KOPT-K1 (cell line): ENCODE measurements around the gene JAG1.
"Not testable (repeated sequence)": the region's sequence is repeated elsewhere in the genome, so short reads cannot be mapped to it uniquely, and the experiment has no call there.

Experiments used
- H3K27ac ChIP-seq: fragments of 200-600 bp; sonication (generic); 2 replicates; pipeline ENCODE4 v1.5.1; 2016; ENCODE audit warnings: antibody characterized with exemption, mild to moderate bottlenecking, low read depth, low read length; ENCODE audit not compliant: poor library complexity, severe bottlenecking
- H3K36me3 ChIP-seq: fragments of 200-600 bp; sonication (generic); 2 replicates; pipeline ENCODE4 v1.5.1; 2017; ENCODE audit warnings: antibody characterized with exemption, mild to moderate bottlenecking, low read length, moderate library complexity; ENCODE audit not compliant: insufficient read depth
- H3K9me3 ChIP-seq: fragments of 200-600 bp; sonication (generic); 2 replicates; pipeline ENCODE4 v1.5.1; 2017; ENCODE audit warnings: antibody characterized with exemption, low read length, mild to moderate bottlenecking; ENCODE audit not compliant: insufficient read depth, poor library complexity, severe bottlenecking

Gene JAG1

DNA sequence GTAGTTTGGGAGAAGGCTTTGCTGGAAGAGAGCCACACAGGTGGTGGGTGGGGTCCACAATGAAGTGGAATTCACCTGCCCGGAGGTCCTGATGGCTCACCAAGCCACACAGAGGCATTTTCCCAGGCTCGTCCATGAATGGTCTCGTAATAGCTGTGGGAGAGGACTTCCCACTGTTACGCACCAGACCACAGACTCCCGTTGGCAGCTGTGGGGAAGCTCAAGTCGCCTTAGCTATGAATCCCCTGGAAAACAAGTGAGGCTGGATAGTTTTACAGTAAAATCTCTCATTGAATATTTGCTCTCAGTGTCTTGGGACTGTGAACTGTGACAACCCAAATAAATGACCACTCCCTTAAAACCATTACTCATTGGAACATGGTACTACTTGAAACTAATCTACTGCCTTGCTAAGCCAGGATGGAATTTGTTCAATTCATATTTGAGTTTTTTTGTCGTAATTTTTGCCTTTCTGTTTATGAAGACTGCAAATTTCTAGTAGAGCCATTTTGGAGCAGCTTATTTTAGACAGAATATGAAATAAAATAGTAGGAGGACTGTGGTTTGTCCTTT lies 79.4 kb downstream of the JAG1 start:
- Histone ChIP-seq H3K36me3 (peaks cover 7% of the 10 kb centered on the region; the same call in 1 of the 2 replicates), H3K9me3 (no peaks in the 10 kb centered on the region), H3K27ac (no peak overlapping the region)

GRCh38 chr20:10591946-10592521 lies 81.8 kb downstream of the JAG1 start:
- Histone ChIP-seq H3K27ac (no peak overlapping the region), H3K9me3 (no peaks in the 10 kb centered on the region), H3K36me3 (no peaks in the 10 kb centered on the region)

DNA sequence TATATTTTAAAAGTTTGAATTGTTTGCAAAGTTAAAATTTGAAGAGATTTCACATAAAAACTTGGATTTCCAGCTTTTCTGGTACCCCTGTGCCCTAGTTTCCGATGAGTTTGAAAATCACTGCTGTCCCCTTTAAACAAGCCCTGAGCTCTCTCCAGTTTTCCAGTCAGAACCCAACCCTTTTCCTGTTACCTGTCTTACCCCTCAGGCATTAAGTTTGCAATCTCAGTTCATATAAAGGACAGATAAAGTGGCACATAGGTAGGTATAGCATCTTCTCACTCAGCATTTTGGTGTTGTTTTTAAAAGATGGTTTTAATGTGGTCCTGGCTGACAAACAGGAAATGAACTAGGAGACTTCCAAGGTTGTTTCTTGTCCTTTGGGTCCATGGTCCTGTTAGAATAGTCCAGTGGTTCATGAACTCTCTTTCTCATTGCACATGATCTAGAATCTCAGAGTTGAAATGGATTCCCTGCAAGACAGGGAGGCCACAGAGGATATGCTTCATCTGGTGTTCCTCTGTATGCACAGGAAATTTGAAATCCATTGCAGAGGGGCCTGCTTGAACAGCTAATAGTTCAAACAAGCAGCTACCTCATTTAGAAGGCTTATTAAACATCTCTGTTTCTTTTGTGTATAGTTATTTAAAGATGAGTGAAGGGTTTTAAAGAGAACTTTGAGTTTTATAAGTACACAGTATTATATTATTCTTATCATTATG lies 82.7 kb downstream of the JAG1 start:
- Histone ChIP-seq H3K36me3 (no peaks in the 10 kb centered on the region), H3K27ac (no peak overlapping the region), H3K9me3 (no peaks in the 10 kb centered on the region)

DNA sequence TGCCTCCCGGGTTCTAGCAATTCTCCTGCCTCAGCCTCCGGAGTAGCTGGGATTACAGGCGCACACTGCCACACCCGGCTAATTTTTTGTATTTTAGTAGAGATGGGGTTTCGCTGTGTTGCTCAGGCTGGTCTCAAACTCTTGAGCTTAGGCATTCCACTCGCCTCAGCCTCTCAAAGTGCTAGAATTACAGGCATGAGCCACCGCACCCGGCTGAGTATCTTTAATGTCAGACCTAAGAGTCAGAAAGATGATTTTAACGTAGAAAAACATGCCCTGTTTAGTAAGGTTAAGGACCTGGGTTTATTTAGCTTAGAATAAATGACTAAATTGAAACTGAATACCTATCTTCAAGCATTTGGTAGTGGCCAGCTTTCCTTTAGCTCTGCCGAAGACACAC lies 83.4 kb downstream of the JAG1 start:
- H3K27ac ChIP-seq, H3K36me3 ChIP-seq, H3K9me3 ChIP-seq: not testable (repeated sequence)
